MCF 10A (cell line): ENCODE data around the gene HSD17B2. TPM values are rescaled to one million over a fixed set of nuclear protein-coding genes. Genes with fewer than 3 reads are reported as not detected.

Source experiments
- BruUV-seq: library from RNA; stranded (reverse); fragments of 400-500 nt; replicated peaks from 2 replicates; lab custom pipeline; 2021; lab: Mats Ljungman, UMichigan
- CTCF ChIA-PET: fragments of 300-600 bp; sonication (Branson Sonifier 250); formaldehyde crosslinking; extraction: SDS; loops from one replicate; lab custom pipeline; 2021; ENCODE audit warnings: antibody characterized with exemption, inconsistent platforms; lab: Yijun Ruan, JAX
- POLR2A ChIA-PET: fragments of 300-600, 350-650 bp; sonication (Branson Sonifier 250); formaldehyde crosslinking; extraction: SDS; loops from one replicate; lab custom pipeline; 2020; ENCODE audit warnings: antibody characterized with exemption, inconsistent platforms; lab: Yijun Ruan, JAX
- DNase-seq: peaks from one replicate; pipeline ENCODE4 v3.0.0-alpha.2; 2018; ENCODE audit not compliant: unreplicated experiment
- H3K27ac Mint-ChIP-seq: one replicate; pipeline ENCODE4 v1.8.0; 2022; ENCODE audit warnings: mild to moderate bottlenecking, low read depth, mixed read lengths; ENCODE audit not compliant: unreplicated experiment
- H3K27me3 Mint-ChIP-seq: one replicate; pipeline ENCODE4 v1.8.0; 2022; ENCODE audit warnings: mixed read lengths; ENCODE audit not compliant: insufficient read depth, unreplicated experiment
- H3K36me3 Mint-ChIP-seq: one replicate; pipeline ENCODE4 v1.8.0; 2022; ENCODE audit warnings: mild to moderate bottlenecking, moderate library complexity, mixed read lengths; ENCODE audit not compliant: insufficient read depth, unreplicated experiment
- H3K4me1 Mint-ChIP-seq: one replicate; pipeline ENCODE4 v1.8.0; 2022; ENCODE audit warnings: mixed read lengths; ENCODE audit not compliant: insufficient read depth, unreplicated experiment
- H3K4me3 Mint-ChIP-seq: one replicate; pipeline ENCODE4 v1.8.0; 2022; ENCODE audit warnings: mild to moderate bottlenecking, moderate library complexity, mixed read lengths; ENCODE audit not compliant: unreplicated experiment
- H3K9me3 Mint-ChIP-seq: one replicate; pipeline ENCODE4 v1.8.0; 2022; ENCODE audit warnings: mixed read lengths; ENCODE audit not compliant: unreplicated experiment
- intact Hi-C: fragments of 100-400 bp; cut with micrococcal nuclease; formaldehyde crosslinking; loops from 2 replicates; pipeline ENCODE4 v1.14.1; 2022
- total RNA-seq: library from RNA; stranded (reverse); gene quantifications from 2 replicates; pipeline ENCODE4 v1.2.3, GENCODE V29; 2022
- TF ChIP-seq, protein P1 (sequence below): fragments of 200-600 bp; IDR thresholded peaks from one replicate; pipeline ENCODE4 v1.8.0; 2022; ENCODE audit warnings: antibody characterized with exemption, mild to moderate bottlenecking; ENCODE audit not compliant: unreplicated experiment

The HSD17B2 gene
- total RNA-seq, 1 experiment from 2014 or later: 0.93 TPM

GRCh38 chr16:82116535-82116934, 81.5 kb downstream of the HSD17B2 start:
- no peak for DNase-seq
- Mint-ChIP-seq H3K4me1 (no peaks in the 10 kb centered on the region), H3K9me3 (no peaks in the 10 kb centered on the region), H3K27me3 (no peaks in the 10 kb centered on the region), H3K36me3 (no peaks in the 10 kb centered on the region), H3K27ac (no peak overlapping the region), H3K4me3 (no peak overlapping the region)
- intact Hi-C loops: no loop called here
- ChIA-PET CTCF (no interaction called here), POLR2A (no interaction called here)
- TF ChIP-seq, protein P1, sequence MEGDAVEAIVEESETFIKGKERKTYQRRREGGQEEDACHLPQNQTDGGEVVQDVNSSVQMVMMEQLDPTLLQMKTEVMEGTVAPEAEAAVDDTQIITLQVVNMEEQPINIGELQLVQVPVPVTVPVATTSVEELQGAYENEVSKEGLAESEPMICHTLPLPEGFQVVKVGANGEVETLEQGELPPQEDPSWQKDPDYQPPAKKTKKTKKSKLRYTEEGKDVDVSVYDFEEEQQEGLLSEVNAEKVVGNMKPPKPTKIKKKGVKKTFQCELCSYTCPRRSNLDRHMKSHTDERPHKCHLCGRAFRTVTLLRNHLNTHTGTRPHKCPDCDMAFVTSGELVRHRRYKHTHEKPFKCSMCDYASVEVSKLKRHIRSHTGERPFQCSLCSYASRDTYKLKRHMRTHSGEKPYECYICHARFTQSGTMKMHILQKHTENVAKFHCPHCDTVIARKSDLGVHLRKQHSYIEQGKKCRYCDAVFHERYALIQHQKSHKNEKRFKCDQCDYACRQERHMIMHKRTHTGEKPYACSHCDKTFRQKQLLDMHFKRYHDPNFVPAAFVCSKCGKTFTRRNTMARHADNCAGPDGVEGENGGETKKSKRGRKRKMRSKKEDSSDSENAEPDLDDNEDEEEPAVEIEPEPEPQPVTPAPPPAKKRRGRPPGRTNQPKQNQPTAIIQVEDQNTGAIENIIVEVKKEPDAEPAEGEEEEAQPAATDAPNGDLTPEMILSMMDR: no peak
- no TSS peak for BruUV-seq

GRCh38 chr16:82118749-82119148, 83.7 kb downstream of the HSD17B2 start:
- Mint-ChIP-seq H3K4me3 (no peak overlapping the region), H3K36me3 (no peaks in the 10 kb centered on the region), H3K9me3 (no peaks in the 10 kb centered on the region), H3K27ac (no peak overlapping the region), H3K27me3 (no peaks in the 10 kb centered on the region), H3K4me1 (no peaks in the 10 kb centered on the region)
- no peak for DNase-seq
- intact Hi-C loops: no loop called here
- POLR2A ChIA-PET: no interaction called here
- TF ChIP-seq, protein P1: no peak
- BruUV-seq: no TSS peak
- CTCF ChIA-PET: no interaction called here

- no TSS peak for BruUV-seq
- Mint-ChIP-seq H3K27me3 (no peaks in the 10 kb centered on the region), H3K4me1 (no peaks in the 10 kb centered on the region), H3K27ac (no peak overlapping the region), H3K36me3 (no peaks in the 10 kb centered on the region), H3K9me3 (no peaks in the 10 kb centered on the region), H3K4me3 (no peak overlapping the region)
- no peak for DNase-seq
- POLR2A ChIA-PET: no interaction called here
- TF ChIP-seq, protein P1: no peak
- intact Hi-C loops: no loop called here
- CTCF ChIA-PET: no interaction called here
These were observed 84.4 kb downstream of the HSD17B2 start for GRCh38 chr16:82119405-82119804.

DNA sequence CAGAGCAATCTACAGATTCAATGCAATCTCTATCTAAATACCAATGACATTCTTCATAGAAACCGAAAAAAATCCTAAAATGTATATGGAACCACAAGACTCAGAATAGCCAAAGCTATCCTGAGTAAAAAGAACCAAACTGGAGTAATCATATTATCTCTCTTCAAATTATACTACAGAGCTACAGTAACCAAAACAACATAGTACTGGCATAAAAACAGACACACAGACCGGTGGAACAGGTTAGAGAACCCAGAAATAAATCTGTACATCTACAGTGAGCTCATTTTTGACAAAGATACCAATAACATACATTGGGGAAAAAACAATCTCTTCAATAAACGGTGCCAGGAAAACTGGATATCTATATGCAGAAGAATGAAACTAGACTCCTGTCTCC, 89.6 kb downstream of the HSD17B2 start:
- no peak overlapping the region for H3K4me3 Mint-ChIP-seq
- no peaks in the 10 kb centered on the region for H3K4me1 Mint-ChIP-seq
- H3K9me3 Mint-ChIP-seq: no peaks in the 10 kb centered on the region
- DNase-seq: no peak
- CTCF ChIA-PET: interaction anchor here (0.6 to 1.2 kb wide), 3 partner anchors 10 to 325 kb away, joined by 3 read pairs; no protein-coding TSS in a partner anchor
- POLR2A ChIA-PET: interaction anchor here (0.8 kb wide), 1 partner anchor 45 kb away, joined by 3 read pairs; no protein-coding TSS in a partner anchor
- BruUV-seq: no TSS peak
- no peaks in the 10 kb centered on the region for H3K36me3 Mint-ChIP-seq
- no peak overlapping the region for H3K27ac Mint-ChIP-seq
- intact Hi-C loops: no loop called here
- H3K27me3 Mint-ChIP-seq: no peaks in the 10 kb centered on the region
- TF ChIP-seq, protein P1: no peak
